SK-N-SH treated with all-trans-retinoic acid at 6 μM for 48 hours (cell line): Measurements from ENCODE around the gene DAND5.

Experiments
- ATAC-seq: fragments of 200-7000 bp; cut with Tn5 transposase; 3 replicates; pipeline ENCODE4 v1.9.1; 2020; ENCODE audit warnings: mild to moderate bottlenecking, moderate library complexity
- CREB5 ChIP-seq: fragments of 250-450 bp; sonication (Bioruptor Pico); IDR thresholded peaks from 2 replicates; pipeline ENCODE4 v1.5.1; 2020; ENCODE audit warnings: low read depth, mild to moderate bottlenecking, moderate library complexity
- CSDC2 ChIP-seq: fragments of 250-450 bp; sonication (Bioruptor Pico); IDR thresholded peaks from 2 replicates; pipeline ENCODE4 v1.5.0; 2020; ENCODE audit warnings: mild to moderate bottlenecking, moderate library complexity
- CSRNP3 ChIP-seq: fragments of 250-450 bp; sonication (Bioruptor Pico); IDR thresholded peaks from 2 replicates; pipeline ENCODE4 v1.5.1; 2021; ENCODE audit warnings: mild to moderate bottlenecking, moderate library complexity
- ESRRG ChIP-seq: fragments of 250-450 bp; sonication (Bioruptor Pico); IDR thresholded peaks from 2 replicates; pipeline ENCODE4 v1.6.1; 2021; ENCODE audit warnings: mild to moderate bottlenecking
- GLIS3 ChIP-seq: fragments of 250-450 bp; sonication (Bioruptor Pico); IDR thresholded peaks from 2 replicates; pipeline ENCODE4 v1.5.0; 2020; ENCODE audit warnings: mild to moderate bottlenecking, moderate library complexity
- ISL1 ChIP-seq: fragments of 250-450 bp; sonication (Bioruptor Pico); IDR thresholded peaks from 2 replicates; pipeline ENCODE4 v2.1.2; 2022; ENCODE audit warnings: mild to moderate bottlenecking, moderate library complexity
- OSR1 ChIP-seq: fragments of 250-450 bp; sonication (Bioruptor Pico); IDR thresholded peaks from 2 replicates; pipeline ENCODE4 v1.8.0; 2022; ENCODE audit warnings: moderate library complexity, mild to moderate bottlenecking, inconsistent platforms
- PATZ1 ChIP-seq: fragments of 250-450 bp; sonication (Bioruptor Pico); IDR thresholded peaks from 2 replicates; pipeline ENCODE4 v1.8.0; 2020; ENCODE audit warnings: mild to moderate bottlenecking, moderate library complexity, borderline replicate concordance
- POU6F1 ChIP-seq: fragments of 250-450 bp; sonication (Bioruptor Pico); IDR thresholded peaks from 2 replicates; pipeline ENCODE4 v1.8.0; 2021; ENCODE audit warnings: low read depth, mild to moderate bottlenecking, moderate library complexity, borderline replicate concordance
- PPARA ChIP-seq: fragments of 250-450 bp; sonication (Bioruptor Pico); IDR thresholded peaks from 2 replicates; pipeline ENCODE4 v1.5.0; 2020; ENCODE audit warnings: mild to moderate bottlenecking, borderline replicate concordance
- RARB ChIP-seq: fragments of 250-450 bp; sonication (Bioruptor Pico); IDR thresholded peaks from 2 replicates; pipeline ENCODE4 v1.8.0; 2021; ENCODE audit warnings: mild to moderate bottlenecking, moderate library complexity
- SNAI2 ChIP-seq: fragments of 250-450 bp; sonication (Bioruptor Pico); IDR thresholded peaks from 2 replicates; pipeline ENCODE4 v1.5.0; 2020; ENCODE audit warnings: mild to moderate bottlenecking, moderate library complexity
- TOX ChIP-seq: fragments of 250-450 bp; sonication (Bioruptor Pico); IDR thresholded peaks from 2 replicates; pipeline ENCODE4 v1.8.0; 2021; ENCODE audit warnings: mild to moderate bottlenecking, moderate library complexity, borderline replicate concordance
- TSHZ2 ChIP-seq: fragments of 250-450 bp; sonication (Bioruptor Pico); IDR thresholded peaks from 2 replicates; pipeline ENCODE4 v1.5.0; 2020; ENCODE audit warnings: mild to moderate bottlenecking, moderate library complexity
- ZC3H10 ChIP-seq: fragments of 250-450 bp; sonication (Bioruptor Pico); IDR thresholded peaks from 2 replicates; pipeline ENCODE4 v1.5.1; 2021; ENCODE audit warnings: mild to moderate bottlenecking, moderate library complexity
- ZFP3 ChIP-seq: fragments of 250-450 bp; sonication (Bioruptor Pico); IDR thresholded peaks from 2 replicates; pipeline ENCODE4 v1.5.0; 2020; ENCODE audit warnings: mild to moderate bottlenecking, moderate library complexity
- ZFP30 ChIP-seq: fragments of 450-650 bp; formaldehyde crosslinking; IDR thresholded peaks from 2 replicates; pipeline ENCODE4 v1.5.0; 2022; ENCODE audit warnings: mild to moderate bottlenecking, moderate library complexity
- ZNF70 ChIP-seq: fragments of 450-650 bp; formaldehyde crosslinking; IDR thresholded peaks from 2 replicates; pipeline ENCODE4 v1.5.0; 2020; ENCODE audit warnings: mild to moderate bottlenecking, moderate library complexity

DAND5 gene

GRCh38 chr19:13013649-13014048 is 44.3 kb downstream of the DAND5 start:
- no peak for ATAC-seq
- TF ChIP-seq CSDC2 (CRISPR knock-in tag) (no peak), RARB (no peak), PATZ1 (CRISPR knock-in tag) (no peak), ISL1 (CRISPR knock-in tag) (no peak), TSHZ2 (CRISPR knock-in tag) (no peak), CSRNP3 (CRISPR knock-in tag) (no peak), TOX (no peak), SNAI2 (CRISPR knock-in tag) (no peak), OSR1 (CRISPR knock-in tag) (no peak), ZFP30 (no peak), ZC3H10 (CRISPR knock-in tag) (no peak)

- no peak for ATAC-seq
- TF ChIP-seq POU6F1 (CRISPR knock-in tag) (no peak), ZFP3 (CRISPR knock-in tag) (no peak), ZNF70 (no peak), OSR1 (CRISPR knock-in tag) (no peak), CSRNP3 (CRISPR knock-in tag) (no peak), PATZ1 (CRISPR knock-in tag) (no peak), CREB5 (CRISPR knock-in tag) (no peak), PPARA (CRISPR knock-in tag) (no peak), ZC3H10 (CRISPR knock-in tag) (no peak), CSDC2 (CRISPR knock-in tag) (no peak), ZFP30 (no peak), SNAI2 (CRISPR knock-in tag) (no peak), GLIS3 (CRISPR knock-in tag) (no peak), TOX (no peak), ESRRG (no peak)
Observed at GRCh38 chr19:13014101-13014920, 44.9 kb downstream of the DAND5 start.
